ENCODE data around the gene KAT6B. TPM values are rescaled to one million over a fixed set of nuclear protein-coding genes. Genes with fewer than 3 reads are reported as not detected.
A peak's percentile ranks its signal among the peaks of the same experiment; 100 is the strongest.

KAT6B gene
- total and polyA plus RNA-seq, 2 experiments from 2014 or later: 7.7 to 12.4 TPM

- H3K27me3 ChIP-seq (replicated peaks; ENCODE audit: insufficient read depth): no peaks in the 10 kb centered on the region
- no peak overlapping the region for H3K4me3 ChIP-seq
- peaks cover 22% of the 10 kb centered on the region for H3K4me1 ChIP-seq (ENCODE audit: insufficient read depth)
- peaks cover 7% of the 10 kb centered on the region; the same call in 1 of the 2 replicates for H3F3A ChIP-seq (ENCODE audit: insufficient read depth)
- no peak overlapping the region for H3K9ac ChIP-seq
- H4K20me1 ChIP-seq (ENCODE audit: insufficient read depth): no peaks in the 10 kb centered on the region
- no peak overlapping the region for H3K27ac ChIP-seq
- no peak for TF ChIP-seq EZH2phosphoT487 (IDR thresholded peaks at IDR 0.05; ENCODE audit: insufficient read depth, low read depth)
- H2AFZ ChIP-seq: no peak overlapping the region
- H3K4me2 ChIP-seq (ENCODE audit: unreplicated experiment): no peak overlapping the region
- in situ Hi-C loops (cut with MboI): no loop called here
- H3K9me2 ChIP-seq (ENCODE audit: insufficient read depth): no peaks in the 10 kb centered on the region
- H3K9me3 ChIP-seq (ENCODE audit: low read depth): no peaks in the 10 kb centered on the region
- WGBS, 2 experiments (ENCODE audit: low coverage in 1 of 2, low lambda C conversion rate in 2 of 2, missing lambda C conversion rate in 2 of 2): 75 to 76% methylated on average over 12 of the region's 12 CpGs
- no peaks in the 10 kb centered on the region for H3K36me3 ChIP-seq (ENCODE audit: low read depth)
- H3K79me2 ChIP-seq (ENCODE audit: insufficient read depth): peaks cover 83% of the 10 kb centered on the region
- no peak for DNase-seq
These were observed 107.9 kb downstream of the KAT6B start for GRCh38 chr10:74934100-74934812.

DNA sequence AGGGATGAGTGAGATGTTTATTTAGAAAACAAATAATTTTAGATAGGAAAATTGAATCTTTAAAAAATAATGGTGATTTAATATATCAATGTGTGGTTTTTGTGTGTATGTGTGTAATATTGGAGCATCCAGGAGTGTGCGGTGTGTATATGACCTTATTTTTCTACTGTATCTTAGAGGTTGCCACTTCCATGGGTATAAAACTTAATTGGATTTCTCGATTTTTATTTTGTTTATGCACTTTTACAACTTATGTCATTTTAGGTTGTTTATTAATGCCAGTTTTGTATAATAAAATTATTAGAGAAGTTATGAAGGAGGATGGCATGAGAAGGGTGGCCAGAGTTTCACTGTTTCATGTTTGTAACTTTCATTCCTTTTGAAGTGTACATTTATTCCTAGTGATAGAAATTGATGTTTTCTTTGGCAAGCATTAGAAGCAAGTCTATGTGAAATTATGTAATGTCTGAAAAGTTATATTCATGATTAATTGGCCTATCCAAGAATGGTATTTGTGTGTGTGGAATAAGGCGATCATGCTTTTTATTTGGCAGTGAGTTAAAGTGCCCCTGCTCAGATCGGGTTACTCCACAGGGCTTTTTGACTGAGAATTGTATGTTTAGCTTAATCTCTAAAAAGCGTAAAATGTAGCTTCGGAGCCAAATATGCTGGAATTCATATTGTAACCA is 110.3 kb downstream of the KAT6B start:
- in situ Hi-C loops (cut with MboI): no loop called here
- no peaks in the 10 kb centered on the region for H3F3A ChIP-seq (ENCODE audit: insufficient read depth)
- H3K9ac ChIP-seq: no peak overlapping the region
- no peak overlapping the region for H2AFZ ChIP-seq
- H3K4me1 ChIP-seq (ENCODE audit: insufficient read depth): peaks cover 17% of the 10 kb centered on the region
- H3K27me3 ChIP-seq (replicated peaks; ENCODE audit: insufficient read depth): no peaks in the 10 kb centered on the region
- no peaks in the 10 kb centered on the region; the same call in 1 of the 2 replicates for H4K20me1 ChIP-seq (ENCODE audit: insufficient read depth)
- peaks cover 88% of the 10 kb centered on the region for H3K79me2 ChIP-seq (ENCODE audit: insufficient read depth)
- H3K9me3 ChIP-seq (ENCODE audit: low read depth): no peaks in the 10 kb centered on the region
- H3K36me3 ChIP-seq (ENCODE audit: low read depth): no peaks in the 10 kb centered on the region
- TF ChIP-seq EZH2 (IDR thresholded peaks at IDR 0.05; ENCODE audit: insufficient read depth, poor library complexity, severe bottlenecking): no peak
- no peak for TF ChIP-seq EZH2phosphoT487 (IDR thresholded peaks at IDR 0.05; ENCODE audit: insufficient read depth, low read depth)
- no peak overlapping the region for H3K27ac ChIP-seq
- peak overlapping the region; percentile 0; the same call in 1 of the 2 replicates for H3K4me3 ChIP-seq
- H3K4me2 ChIP-seq (ENCODE audit: unreplicated experiment): peak overlapping the region; percentile 50
- WGBS, 2 experiments (ENCODE audit: low coverage in 1 of 2, low lambda C conversion rate in 2 of 2, missing lambda C conversion rate in 2 of 2): 36 to 37% methylated on average over 6 of the region's 6 CpGs
- no peaks in the 10 kb centered on the region for H3K9me2 ChIP-seq (ENCODE audit: insufficient read depth)
- DNase-seq: peak; percentile 35

- no peaks in the 10 kb centered on the region for H3K9me2 ChIP-seq (ENCODE audit: insufficient read depth)
- 95% methylated on average over 1 of the region's 1 CpG for WGBS, 2 experiments (ENCODE audit: low coverage in 1 of 2, low lambda C conversion rate in 2 of 2, missing lambda C conversion rate in 2 of 2)
- H3K36me3 ChIP-seq (ENCODE audit: low read depth): no peaks in the 10 kb centered on the region
- TF ChIP-seq EZH2phosphoT487 (IDR thresholded peaks at IDR 0.05; ENCODE audit: insufficient read depth, low read depth) (no peak), EZH2 (IDR thresholded peaks at IDR 0.05; ENCODE audit: insufficient read depth, poor library complexity, severe bottlenecking) (no peak)
- peaks cover 87% of the 10 kb centered on the region for H3K79me2 ChIP-seq (ENCODE audit: insufficient read depth)
- peaks cover 17% of the 10 kb centered on the region for H3K4me1 ChIP-seq (ENCODE audit: insufficient read depth)
- no peaks in the 10 kb centered on the region for H3K27me3 ChIP-seq (replicated peaks; ENCODE audit: insufficient read depth)
- in situ Hi-C loops (cut with MboI): no loop called here
- H3K4me3 ChIP-seq: peak overlapping the region; percentile 0; the same call in 1 of the 2 replicates
- H3K27ac ChIP-seq: no peak overlapping the region
- DNase-seq: no peak
- H3K4me2 ChIP-seq (ENCODE audit: unreplicated experiment): peak overlapping the region; percentile 50
- H4K20me1 ChIP-seq (ENCODE audit: insufficient read depth): no peaks in the 10 kb centered on the region; the same call in 1 of the 2 replicates
- no peaks in the 10 kb centered on the region for H3F3A ChIP-seq (ENCODE audit: insufficient read depth)
- no peak overlapping the region for H2AFZ ChIP-seq
- no peak overlapping the region for H3K9ac ChIP-seq
- no peaks in the 10 kb centered on the region for H3K9me3 ChIP-seq (ENCODE audit: low read depth)
These were observed 111.0 kb downstream of the KAT6B start for GRCh38 chr10:74937266-74937856.

DNA sequence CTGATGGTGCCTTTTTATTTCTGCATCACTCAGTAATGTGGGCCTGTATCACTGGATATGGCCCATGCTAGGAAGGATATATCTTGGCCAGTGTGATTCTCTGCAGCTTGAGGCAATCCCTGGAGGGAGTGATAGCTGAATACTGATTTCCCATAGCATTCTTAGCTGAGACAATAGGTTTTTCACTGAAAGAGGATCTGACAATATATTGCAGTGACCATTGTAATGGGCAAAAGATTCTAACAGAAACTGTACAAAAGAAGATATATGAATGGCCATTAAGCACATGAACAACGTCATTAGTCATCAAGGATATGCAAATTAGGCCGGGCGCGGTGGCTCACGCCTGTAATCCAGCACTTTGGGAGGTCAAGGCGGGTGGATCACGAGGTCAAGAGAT is 117.8 kb downstream of the KAT6B start:
- no peak overlapping the region for H2AFZ ChIP-seq
- H4K20me1 ChIP-seq (ENCODE audit: insufficient read depth): no peaks in the 10 kb centered on the region; the same call in 1 of the 2 replicates
- H3K9me2 ChIP-seq (ENCODE audit: insufficient read depth): no peaks in the 10 kb centered on the region
- H3K27ac ChIP-seq: no peak overlapping the region
- peaks cover 5% of the 10 kb centered on the region for H3F3A ChIP-seq (ENCODE audit: insufficient read depth)
- in situ Hi-C loops (cut with MboI): no loop called here
- H3K4me2 ChIP-seq (ENCODE audit: unreplicated experiment): no peak overlapping the region
- no peaks in the 10 kb centered on the region for H3K9me3 ChIP-seq (ENCODE audit: low read depth)
- H3K4me1 ChIP-seq (ENCODE audit: insufficient read depth): peaks cover 13% of the 10 kb centered on the region
- no peaks in the 10 kb centered on the region for H3K36me3 ChIP-seq (ENCODE audit: low read depth)
- peaks cover 84% of the 10 kb centered on the region for H3K79me2 ChIP-seq (ENCODE audit: insufficient read depth)
- no peak for DNase-seq
- no peaks in the 10 kb centered on the region for H3K27me3 ChIP-seq (replicated peaks; ENCODE audit: insufficient read depth)
- 96 to 98% methylated on average over 7 of the region's 7 CpGs for WGBS, 2 experiments (ENCODE audit: low coverage in 1 of 2, low lambda C conversion rate in 2 of 2, missing lambda C conversion rate in 2 of 2)
- TF ChIP-seq EZH2 (IDR thresholded peaks at IDR 0.05; ENCODE audit: insufficient read depth, poor library complexity, severe bottlenecking) (no peak), EZH2phosphoT487 (IDR thresholded peaks at IDR 0.05; ENCODE audit: insufficient read depth, low read depth) (no peak)
- H3K4me3 ChIP-seq: no peak overlapping the region
- no peak overlapping the region for H3K9ac ChIP-seq
